HG03442 (cell line): Measurements from ENCODE around the gene C9orf85.
"Not testable (repeated sequence)": the region's sequence is repeated elsewhere in the genome, so short reads cannot be mapped to it uniquely, and the experiment has no call there.

Experiments
- ATAC-seq: cut with Tn5 transposase; IDR thresholded peaks from one replicate; pipeline ENCODE4 v1.9.1; 2021; ENCODE audit warnings: mild to moderate bottlenecking, moderate library complexity; ENCODE audit not compliant: unreplicated experiment

C9orf85 gene, protein sequence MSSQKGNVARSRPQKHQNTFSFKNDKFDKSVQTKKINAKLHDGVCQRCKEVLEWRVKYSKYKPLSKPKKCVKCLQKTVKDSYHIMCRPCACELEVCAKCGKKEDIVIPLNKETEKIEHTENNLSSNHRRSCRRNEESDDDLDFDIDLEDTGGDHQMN

DNA sequence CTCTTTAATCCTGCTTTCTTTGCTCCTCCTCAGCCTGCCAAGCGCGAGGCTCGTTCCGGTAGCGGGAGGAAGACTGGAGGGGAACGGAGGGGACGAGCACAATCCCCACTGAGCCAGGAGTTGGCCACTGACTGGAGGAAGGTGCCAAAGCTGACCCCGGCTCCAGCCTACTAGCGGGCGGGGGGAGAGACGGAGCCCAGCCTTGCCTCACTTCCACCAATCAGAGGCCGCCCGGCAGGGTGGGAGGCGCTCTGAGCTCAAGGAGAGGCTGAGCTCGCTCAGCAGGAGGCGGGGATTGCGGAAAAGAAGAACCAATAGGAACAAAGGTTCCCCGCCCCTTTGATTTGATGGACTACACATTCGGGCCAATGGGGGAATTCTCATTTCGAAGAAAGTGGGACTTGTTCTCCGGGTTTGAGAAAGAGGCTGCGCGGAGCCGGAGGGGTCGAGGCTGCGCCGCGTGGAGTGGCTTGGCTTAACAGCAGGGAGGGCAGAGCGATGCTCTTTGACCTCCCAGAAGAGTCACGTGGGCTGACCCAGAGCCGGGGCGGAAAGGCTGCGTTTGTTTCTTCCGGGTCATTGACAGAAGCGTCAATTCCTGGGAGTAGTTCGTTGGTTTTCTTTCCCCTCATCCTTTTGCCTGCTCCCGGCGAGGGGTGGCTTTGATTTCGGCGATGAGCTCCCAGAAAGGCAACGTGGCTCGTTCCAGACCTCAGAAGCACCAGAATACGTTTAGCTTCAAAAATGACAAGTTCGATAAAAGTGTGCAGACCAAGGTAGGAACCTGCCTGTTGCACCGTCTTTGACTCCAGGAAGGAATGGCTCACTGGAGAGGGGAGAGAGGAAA, at the start of gene C9orf85, which contains the start of gene ABHD17B:
TSS of gene C9orf85 (plus strand) at position 579 of the 847 bp plus-strand sequence. CDS start at position 675, 96 bp downstream.
TSS of gene ABHD17B (minus strand) at position 133 of the 847 bp plus-strand sequence. CDS start 36,113 bp downstream, outside the sequence.
- peak; percentile 91 for ATAC-seq

DNA sequence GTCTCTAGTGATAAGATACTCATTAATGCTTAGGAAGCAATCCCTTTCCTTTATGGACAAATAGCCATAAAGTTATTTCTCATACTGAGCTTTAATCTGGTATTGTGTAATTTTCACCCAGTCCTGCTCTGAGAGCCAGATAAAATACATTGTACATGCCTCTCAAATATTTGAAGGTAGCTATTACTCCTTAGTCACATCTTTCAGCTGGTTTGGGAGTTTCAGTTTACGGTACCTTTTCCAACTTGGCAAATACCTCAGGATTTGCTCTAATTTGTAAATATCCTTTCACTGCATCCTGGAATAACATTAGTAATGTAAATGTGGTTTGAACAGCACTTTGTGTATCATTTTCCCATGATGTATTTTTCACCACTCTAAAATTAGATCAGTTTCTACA, 47.8 kb upstream of the C9orf85 start:
- no peak for ATAC-seq

DNA sequence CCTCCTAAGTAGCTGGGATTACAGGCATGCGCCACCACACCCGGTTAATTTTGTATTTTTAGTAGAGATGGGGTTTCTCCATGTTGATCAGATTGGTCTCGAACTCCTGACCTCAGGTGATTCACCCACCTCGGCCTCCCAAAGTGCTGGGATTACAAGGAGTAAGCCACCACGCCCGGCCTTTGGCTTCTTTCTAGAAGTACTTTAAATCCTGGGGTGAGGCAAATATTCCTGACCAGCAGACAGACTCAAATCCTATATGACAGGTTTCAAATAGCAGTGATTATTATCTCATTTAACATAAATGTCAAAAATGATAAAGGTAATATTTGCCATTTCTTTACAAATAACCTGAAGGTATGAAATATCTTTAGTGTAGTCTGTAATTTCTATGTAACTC, 36.1 kb upstream of the C9orf85 start:
- ATAC-seq, result no peak

DNA sequence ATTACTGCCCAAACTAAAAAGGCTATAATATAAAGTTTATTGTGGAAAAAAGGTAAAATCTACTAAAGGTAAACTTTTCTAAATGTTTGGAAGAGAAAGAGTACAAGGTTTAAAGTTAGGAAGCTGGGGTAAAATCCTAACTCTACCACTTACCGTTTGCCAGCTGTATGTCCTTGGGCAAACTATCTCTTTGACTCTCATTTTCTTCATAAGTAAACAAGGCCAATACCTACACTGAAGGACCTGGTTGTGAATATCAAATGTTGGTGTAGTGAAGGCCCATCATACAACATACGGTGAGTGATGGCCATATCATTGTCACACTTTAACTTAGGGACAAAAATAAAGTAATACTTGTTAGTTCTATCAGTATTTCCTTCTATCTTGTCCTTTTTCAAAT, 35.3 kb upstream of the C9orf85 start:
- ATAC-seq, result no peak

DNA sequence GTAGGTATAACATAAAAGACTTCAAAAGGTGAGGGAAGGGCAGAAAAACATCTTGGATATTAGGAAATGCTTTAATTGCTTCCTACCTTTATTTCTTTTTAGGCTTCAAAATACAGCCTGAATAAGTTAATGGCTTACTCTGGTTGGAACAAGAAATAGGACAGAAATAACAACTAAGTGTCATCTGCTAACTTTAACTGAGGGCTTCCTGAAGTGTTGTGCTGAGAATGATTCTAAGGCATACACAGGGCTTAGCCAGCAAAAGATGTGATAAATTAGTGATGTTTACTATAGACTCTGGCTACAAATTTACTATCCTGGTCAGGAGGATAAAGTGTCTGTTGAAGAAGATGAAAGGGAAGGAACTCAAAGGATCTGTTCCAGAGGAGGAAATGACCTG, 34.6 kb upstream of the C9orf85 start:
- no peak for ATAC-seq

DNA sequence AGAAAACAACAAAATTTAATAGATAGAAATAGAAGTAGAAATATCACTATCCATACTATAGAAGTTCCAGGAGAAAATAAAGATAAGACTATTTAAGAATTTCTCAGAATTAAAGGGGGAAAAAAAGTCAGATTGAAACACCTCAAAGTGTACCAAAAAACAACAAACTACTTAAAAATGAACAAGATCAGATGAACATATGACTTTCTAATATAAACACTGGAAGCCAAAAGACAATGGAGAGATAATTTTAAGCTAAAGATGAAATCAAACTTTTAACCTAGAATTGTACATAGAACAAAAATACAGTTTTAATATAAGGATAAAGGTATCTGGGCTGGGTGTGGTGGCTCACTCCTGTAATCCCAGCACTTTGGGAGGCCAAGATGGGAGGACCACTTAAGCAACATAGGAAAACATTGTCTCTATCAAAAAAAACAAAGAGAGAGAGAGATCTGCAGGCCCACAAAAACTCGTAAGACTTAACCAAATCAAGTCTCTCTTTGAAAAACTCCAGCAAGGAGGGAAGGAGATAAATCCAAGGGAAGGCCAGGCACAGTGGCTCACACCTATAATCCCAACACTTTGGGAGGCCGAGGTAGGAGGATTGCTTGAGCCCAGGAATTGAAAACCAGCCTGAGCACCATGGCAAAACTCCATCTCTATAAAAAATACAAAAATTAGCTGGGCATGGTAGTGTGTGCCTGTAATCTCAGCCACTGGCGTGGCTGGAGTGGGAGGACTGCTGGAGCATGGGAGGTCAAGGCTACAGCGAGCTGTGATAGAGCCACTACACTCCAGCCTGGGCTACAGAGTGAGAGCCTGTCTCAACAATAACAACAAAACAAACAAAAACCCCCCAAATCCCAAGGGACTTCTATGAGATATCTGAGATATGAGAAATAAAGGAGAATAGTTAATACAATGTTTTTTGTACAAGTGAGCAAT, 32.8 kb upstream of the C9orf85 start:
- no peak for ATAC-seq

DNA sequence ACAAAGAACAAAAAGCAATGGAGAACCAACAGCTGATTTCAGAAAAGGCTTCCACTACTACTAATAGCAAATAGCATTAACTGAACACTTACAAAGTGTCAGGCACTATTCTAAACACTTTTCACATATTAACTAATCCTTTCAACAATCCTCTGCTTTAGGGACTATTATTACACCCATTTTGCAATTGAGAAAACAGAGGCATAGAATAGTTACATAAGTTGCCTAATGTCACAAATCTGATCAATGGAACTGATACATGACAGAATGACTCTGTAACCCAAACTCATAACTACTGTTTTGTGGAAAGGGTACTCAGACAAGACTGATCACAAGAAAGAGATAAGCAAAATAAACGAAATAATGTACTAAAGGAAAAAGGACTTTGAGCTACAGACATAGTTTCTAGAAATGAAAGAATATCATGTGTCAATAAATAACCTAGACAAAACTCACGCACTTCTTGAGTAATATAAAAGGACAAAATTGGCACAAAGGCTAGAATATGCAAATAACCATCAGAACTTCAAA, 31.7 kb upstream of the C9orf85 start:
- ATAC-seq, result no peak

DNA sequence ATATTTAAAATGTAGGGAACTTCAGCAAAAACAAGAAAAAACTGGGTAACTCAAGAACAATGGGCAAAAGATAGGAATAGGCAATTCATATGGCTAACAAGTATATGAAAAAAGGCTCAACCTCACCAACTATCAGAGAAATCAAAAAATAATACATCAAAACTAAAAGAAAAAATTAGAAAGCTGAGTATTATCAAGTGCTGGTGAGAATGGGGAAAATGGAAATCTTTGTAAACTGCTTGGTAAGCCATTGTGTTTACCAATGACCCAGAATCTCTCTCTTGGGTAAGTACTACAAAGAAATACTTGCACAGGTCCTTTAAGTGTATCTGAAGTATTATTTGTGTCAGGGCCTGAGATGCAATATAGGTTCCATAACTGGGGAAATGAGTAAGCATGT, 27.4 kb upstream of the C9orf85 start:
- no peak for ATAC-seq

DNA sequence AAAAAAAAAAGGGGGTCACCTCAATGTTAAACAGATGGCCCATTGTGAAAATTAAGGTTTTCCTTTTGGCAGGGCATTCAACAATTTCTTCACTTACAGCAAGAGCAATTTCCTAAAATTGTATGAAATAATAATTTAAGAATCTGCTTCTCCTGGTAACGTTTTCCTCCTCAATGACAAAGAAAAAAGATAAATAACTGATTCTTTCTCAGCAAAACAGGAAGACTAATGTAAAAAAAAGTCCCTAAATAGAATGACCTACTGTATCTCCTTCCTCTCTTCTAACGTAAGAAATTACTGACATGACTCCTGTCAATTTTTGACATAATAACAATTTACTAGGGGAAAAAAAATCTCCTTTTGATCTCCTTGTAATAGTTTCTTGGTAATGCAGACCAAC, 26.0 kb upstream of the C9orf85 start:
- no peak for ATAC-seq

DNA sequence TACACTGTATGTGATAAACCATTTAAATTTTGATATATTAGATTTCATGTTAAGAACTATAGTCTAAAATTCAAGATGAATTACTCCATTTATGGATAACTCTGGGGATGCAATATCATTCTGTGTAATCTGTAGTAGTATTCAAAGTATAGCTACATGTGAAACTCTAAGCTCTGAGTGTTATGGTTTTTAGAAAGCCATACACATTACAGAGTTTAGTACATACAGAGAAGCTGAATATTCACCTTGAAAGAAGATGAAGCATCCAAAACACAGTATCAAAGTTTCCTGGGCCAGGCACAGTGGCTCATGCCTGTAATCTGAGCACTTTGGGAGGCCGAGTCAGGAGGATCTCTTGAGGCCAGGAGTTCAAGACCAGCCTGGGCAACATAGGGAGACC, 25.4 kb upstream of the C9orf85 start:
- ATAC-seq, result no peak

DNA sequence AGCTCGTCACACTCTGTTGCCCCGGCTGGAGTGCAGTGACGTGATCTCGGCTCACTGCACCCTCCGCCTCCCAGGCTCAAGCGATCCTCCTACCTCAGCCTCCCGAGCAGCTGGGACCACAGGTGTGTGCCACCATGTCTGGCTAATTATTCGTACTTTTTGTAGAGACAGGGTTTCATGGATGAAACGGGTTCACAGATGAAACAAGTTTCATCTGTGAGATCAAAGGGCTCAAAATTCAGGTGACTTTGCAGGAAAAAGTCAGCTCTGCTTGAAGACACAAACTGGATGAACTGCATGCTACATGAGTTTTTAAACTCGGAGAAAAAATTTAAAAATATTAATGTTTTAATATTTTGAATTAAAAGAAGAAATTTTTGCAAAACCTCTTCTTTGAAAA, 24.9 kb upstream of the C9orf85 start:
- no peak for ATAC-seq

DNA sequence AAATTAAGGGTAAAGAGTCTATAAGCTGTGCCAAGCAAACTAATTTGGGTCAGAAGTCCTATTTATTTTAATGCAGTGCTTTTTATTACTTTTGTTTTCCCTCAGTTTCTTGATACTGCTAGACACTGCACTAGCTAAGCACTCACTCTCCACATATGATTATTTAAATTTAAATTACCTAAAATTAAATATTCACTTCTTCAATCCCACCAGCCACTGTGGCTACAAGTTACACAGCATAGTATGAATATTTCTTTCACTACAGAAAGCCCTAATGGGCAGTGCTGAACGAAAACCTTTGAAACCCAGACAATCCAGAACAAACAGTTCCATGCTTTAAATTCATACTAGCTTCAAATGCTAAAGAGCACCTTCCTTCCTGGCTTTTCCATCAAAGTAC, 24.1 kb upstream of the C9orf85 start:
- no peak for ATAC-seq

DNA sequence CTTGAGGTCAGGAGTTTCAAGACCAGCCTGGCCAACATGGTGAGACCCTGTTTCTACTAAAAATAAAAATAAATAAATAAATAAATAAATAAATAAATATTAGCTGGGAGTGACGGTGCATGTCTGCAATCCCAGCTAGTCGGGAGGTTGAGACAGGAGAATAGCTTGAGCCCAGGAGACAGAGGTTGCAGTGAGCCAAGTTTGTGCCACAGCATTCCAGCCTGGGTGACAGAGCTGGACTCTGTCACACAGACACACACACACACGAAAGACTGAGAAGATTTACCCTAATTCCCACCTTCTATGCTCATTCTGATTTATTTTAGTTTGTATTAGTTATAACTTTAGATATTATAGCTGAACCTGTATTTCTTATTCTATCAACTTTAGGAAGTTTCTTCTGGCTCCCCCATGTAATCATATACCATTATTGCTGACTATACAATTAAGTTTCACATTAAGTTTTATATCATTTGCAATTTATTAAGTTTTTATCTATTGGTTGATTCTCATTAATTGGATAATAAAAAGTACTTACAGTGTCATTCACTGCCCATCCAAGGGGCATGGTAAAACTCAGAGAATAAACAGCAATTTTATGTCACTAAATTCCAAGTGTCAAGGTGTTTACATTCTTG, 21.3 kb upstream of the C9orf85 start:
- no peak for ATAC-seq

DNA sequence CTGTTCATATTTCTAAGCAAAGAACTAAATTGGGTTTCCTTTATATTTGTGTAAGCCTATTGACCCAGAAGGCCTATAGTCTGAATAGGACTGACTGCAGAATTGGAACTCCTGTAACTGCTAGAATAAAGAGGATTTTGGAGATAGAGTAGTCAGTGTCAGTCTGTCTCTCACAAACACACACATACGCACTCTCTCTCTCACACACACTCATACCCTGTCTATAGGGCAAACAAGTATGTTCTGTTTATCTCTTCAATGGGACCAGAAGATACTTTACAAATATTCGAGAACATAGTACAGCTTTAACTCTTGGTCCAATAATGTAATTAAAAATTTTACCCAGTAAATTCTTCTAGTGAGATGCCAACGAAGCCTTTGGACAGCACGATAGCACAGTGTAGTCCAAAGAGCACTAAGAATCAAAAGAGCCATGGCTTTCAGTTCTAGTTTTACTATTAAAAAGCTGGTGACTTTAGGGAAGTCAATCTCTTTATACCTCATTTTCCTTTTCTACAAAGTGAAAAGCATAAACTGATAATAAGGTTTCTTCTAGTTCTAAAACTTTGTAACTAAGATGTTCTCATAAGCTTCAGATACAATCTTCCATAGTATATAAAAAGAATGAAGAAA, 19.8 kb upstream of the C9orf85 start:
- peak; percentile 51 for ATAC-seq

DNA sequence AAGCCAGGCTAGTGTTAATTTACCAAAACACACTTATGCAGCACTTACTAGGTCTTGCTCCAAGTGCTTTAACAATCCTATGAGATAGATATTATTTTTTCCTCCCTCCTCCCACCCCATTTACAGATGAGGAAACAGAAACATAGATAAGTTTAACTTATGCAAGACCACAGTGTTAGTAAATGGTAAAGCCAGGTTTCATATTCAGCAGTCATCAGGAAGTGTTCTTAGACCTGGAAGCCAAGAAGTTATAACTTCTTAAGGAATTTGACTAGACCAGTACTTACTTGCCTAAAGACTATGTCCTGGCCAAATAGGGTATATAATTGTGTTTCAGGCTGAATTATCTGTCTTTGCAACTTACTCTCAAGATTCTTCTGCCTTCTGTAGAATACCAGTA, 16.3 kb upstream of the C9orf85 start:
- ATAC-seq, result peak; percentile 30

DNA sequence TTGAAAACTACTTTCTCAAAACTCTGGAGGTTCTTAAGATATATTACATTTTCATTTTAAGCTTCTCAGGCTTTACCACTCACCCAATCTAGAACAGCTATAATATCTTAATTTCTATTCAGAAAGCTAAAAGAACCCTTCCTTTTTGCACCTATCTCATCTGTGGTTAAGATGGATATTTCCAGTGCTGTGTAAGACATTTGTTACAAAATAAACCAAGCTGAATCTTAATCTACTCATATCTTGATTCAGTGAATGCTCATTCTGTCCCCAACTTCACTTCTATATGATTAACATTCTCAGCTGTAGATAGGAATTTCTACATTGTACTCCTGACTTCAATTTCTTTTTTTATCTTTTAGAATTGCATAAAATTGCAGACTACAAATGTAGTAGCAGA, 15.5 kb upstream of the C9orf85 start:
- no peak for ATAC-seq

DNA sequence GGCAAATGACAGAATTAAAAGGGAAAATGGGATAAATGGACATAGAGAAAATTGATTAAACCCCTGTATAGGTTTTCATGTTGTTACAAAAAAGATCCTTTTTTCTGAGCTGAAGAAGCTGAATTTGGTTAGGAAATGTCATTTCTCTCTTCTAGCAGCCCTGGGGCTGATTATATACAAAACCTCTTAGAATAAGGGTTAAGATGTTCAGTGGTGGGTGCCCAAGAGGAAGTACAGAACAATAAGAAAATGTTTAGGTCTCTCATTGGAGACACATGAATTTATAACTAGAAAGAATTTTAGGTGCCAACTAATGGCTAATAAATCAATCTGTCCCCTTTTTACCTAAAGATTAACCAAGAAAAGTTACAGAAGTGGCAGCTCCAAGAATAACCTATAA, 14.7 kb upstream of the C9orf85 start:
- ATAC-seq, result no peak

DNA sequence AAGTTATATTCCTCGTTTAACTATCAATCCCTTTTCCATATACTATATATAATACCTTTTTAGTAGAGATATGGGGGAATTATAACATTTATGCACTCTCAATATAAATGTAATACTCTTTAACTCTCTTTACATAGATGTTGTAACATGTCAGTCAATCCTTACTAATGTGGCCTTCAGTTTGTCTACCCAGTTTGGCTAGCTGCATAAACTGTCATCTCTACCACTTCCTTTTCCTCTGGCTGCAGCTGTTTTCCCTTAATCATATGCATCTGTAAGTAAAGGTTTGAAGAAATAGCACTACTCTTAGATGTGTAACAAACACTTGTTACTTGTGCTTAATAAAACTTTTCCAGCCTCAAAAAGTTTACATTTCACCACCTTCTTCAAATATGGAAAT, 13.9 kb upstream of the C9orf85 start:
- ATAC-seq, result peak; percentile 52

DNA sequence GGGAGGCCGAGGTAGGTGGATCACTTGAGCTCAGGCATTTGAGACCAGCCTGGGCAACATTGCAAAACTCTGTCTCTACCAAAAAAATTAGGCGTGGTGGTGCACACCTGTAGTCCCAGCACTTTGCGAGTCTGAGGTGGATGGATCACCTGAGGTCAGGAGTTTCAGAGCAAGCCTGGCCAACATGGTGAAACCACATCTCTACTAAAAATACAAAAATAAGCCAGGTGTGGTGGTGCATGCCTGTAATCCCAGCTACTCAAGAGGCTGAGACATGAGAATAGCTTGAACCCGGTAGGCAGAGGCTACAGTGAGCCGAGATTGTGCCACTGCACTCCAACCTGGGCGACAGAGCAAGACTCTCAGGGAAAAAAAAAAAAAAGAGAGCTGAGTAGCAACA, 12.7 kb upstream of the C9orf85 start:
- ATAC-seq, result not testable (repeated sequence)
